ENCODE results near the gene FBXL5.

The FBXL5 gene

DNA sequence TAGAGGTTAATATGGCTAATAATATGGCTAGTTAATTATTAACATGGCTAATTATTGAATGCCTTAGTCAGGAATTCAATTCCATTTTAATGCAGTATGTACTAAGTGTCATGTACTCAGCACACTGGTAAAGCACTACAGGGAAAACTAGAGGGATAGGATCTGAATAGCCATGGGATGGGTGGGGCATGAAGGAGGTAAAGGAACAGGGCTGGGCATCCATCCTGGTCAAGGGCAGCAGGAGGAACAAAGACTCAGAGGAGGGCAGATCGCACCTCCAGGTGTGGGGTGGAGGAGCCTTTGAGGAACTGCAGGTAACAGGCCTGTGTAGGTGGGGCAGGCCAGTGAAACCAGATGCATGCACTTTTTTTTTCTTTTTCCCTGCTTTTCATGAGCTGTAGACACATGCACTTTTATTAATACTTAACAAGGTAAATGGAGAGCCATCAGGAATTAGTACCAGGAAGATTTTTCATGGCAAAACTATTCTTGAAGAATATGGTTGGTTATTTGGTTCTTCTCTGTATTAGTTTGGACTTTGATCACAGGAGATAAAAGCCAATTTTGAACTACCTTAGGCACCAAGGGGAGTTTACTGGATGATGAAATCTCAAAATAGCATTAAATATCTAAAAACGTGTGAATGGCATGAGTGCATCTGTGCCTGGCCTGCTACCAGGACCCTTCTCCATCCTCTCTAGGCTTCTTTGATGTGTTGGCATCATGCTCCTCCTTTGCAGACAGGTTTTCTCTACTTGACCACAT, 97.2 kb downstream of the FBXL5 start:
- no peak for DNase-seq

DNA sequence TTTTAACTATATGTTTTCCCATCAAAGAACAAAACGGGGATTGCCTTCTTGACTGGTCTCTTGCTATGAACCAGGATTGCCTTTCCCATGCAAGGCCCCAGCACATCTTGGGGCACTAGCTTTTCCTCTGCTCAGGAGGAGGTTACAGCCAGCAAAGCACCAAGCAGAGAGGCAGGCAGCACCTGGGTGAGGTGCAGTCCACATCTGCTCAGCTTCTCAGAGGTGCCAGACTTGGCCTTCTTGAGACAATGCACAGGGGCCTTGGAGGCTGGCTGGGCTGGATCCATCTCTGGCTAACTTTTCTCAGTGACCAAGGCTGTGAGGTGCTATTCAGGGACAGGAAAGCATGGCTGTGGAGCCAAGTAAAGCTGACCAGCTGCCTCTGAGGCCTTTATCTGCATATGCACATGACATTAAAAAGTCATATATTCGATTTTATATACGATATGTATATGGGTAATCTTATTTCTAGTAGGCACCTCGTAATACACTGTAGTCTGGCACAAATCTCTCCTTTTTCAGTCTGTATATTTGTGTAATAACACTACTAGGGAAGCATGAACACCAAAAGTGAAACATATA, 98.6 kb downstream of the FBXL5 start:
- no peak for DNase-seq

All from NCI-H2081 treated with DMSO at 0.1 percent for 48 hours (cell line).